ENCODE results near the gene FERD3L.

DNA sequence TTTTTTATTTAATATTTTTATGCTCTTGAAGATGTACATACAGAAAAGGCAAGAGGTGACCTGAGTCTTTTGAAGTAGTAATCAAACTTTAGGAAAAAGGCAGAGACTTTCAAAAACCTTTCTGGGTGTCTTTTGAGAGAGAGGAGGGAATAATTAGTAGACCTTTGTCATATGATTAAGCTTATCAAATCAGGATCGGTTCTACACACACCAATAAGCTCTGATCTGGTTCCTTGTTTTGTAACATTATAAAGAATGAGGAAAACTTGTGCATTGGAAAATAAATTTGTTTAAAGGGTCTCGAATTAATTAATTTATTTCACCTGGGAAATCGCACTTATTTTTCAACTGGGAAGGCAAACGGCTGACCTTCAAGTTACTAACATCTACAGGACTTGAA, 39.7 kb downstream of the FERD3L start:
- TF ChIP-seq, protein P1, sequence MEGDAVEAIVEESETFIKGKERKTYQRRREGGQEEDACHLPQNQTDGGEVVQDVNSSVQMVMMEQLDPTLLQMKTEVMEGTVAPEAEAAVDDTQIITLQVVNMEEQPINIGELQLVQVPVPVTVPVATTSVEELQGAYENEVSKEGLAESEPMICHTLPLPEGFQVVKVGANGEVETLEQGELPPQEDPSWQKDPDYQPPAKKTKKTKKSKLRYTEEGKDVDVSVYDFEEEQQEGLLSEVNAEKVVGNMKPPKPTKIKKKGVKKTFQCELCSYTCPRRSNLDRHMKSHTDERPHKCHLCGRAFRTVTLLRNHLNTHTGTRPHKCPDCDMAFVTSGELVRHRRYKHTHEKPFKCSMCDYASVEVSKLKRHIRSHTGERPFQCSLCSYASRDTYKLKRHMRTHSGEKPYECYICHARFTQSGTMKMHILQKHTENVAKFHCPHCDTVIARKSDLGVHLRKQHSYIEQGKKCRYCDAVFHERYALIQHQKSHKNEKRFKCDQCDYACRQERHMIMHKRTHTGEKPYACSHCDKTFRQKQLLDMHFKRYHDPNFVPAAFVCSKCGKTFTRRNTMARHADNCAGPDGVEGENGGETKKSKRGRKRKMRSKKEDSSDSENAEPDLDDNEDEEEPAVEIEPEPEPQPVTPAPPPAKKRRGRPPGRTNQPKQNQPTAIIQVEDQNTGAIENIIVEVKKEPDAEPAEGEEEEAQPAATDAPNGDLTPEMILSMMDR (IDR thresholded peaks at IDR 0.05), result no peak
- TF ChIP-seq POLR2A (IDR thresholded peaks at IDR 0.05), result no peak

Measured in ovary (tissue), 3 donors.